Neural cell (in vitro differentiated cells): ENCODE data around the gene SSTR1. TPM values are rescaled to one million over a fixed set of nuclear protein-coding genes. Genes with fewer than 3 reads are reported as not detected.

ENCODE experiments used
- H2AFZ ChIP-seq: fragments of 200-600, 300-800 bp; sonication (generic), shearing (Covaris generic); 2 replicates; pipeline ENCODE4 v1.6.0; 2014; ENCODE audit warnings: low read depth, mild to moderate bottlenecking, antibody characterized with exemption, low read length, moderate library complexity
- H3F3A ChIP-seq: fragments of 200-600 bp; shearing (Covaris generic); 2 replicates; pipeline ENCODE4 v1.6.1; 2016; ENCODE audit warnings: mild to moderate bottlenecking, moderate library complexity, mixed read lengths, antibody characterized with exemption, low read length; ENCODE audit not compliant: insufficient read depth, poor library complexity, severe bottlenecking
- H3K27ac ChIP-seq: fragments of 200-600, 300-800 bp; sonication (generic), shearing (Covaris generic); 2 replicates; pipeline ENCODE4 v1.5.1; 2014; ENCODE audit warnings: mild to moderate bottlenecking, low read length, moderate library complexity
- H3K27me3 ChIP-seq: fragments of 300-800, 200-600 bp; sonication (generic), shearing (Covaris generic); 2 replicates; pipeline ENCODE4 v1.6.0; 2014; ENCODE audit warnings: mild to moderate bottlenecking, low read depth, low read length, moderate library complexity; ENCODE audit not compliant: insufficient read depth
- H3K36me3 ChIP-seq: fragments of 300-800, 200-600 bp; sonication (generic), shearing (Covaris generic); 2 replicates; pipeline ENCODE4 v1.5.1; 2014; ENCODE audit warnings: mild to moderate bottlenecking, antibody characterized with exemption, low read length, moderate library complexity; ENCODE audit not compliant: insufficient read depth
- H3K4me2 ChIP-seq: fragments of 300-800, 200-600 bp; sonication (generic), shearing (Covaris generic); 2 replicates; pipeline ENCODE4 v1.6.0; 2014; ENCODE audit warnings: mild to moderate bottlenecking, low read length
- H3K4me3 ChIP-seq: fragments of 300-800, 200-600 bp; sonication (generic), shearing (Covaris generic); 2 replicates; pipeline ENCODE4 v1.5.1; 2014; ENCODE audit warnings: mild to moderate bottlenecking, low read length, moderate library complexity
- H3K79me2 ChIP-seq: fragments of 200-600 bp; shearing (Covaris generic); replicated peaks from 2 replicates; pipeline ENCODE4 v1.6.0; 2014; ENCODE audit warnings: mild to moderate bottlenecking, low read length, moderate library complexity; ENCODE audit not compliant: insufficient read depth
- H3K9ac ChIP-seq: fragments of 300-800, 200-600 bp; sonication (generic), shearing (Covaris generic); 2 replicates; pipeline ENCODE4 v1.6.1; 2016; ENCODE audit warnings: mild to moderate bottlenecking, low read length, mixed read lengths
- H3K9me2 ChIP-seq: fragments of 200-600 bp; shearing (Covaris generic); 2 replicates; pipeline ENCODE4 v1.6.1; 2016; ENCODE audit warnings: mild to moderate bottlenecking, low read length, mixed read lengths; ENCODE audit not compliant: insufficient read depth
- H3K9me3 ChIP-seq: fragments of 200-600, 300-800 bp; sonication (generic), shearing (Covaris generic); 2 replicates; pipeline ENCODE4 v1.6.1; 2016; ENCODE audit warnings: mild to moderate bottlenecking, mixed run types, low read length, moderate library complexity, mixed read lengths
- H4K20me1 ChIP-seq: fragments of 200-600 bp; shearing (Covaris generic); 2 replicates; pipeline ENCODE4 v1.6.1; 2016; ENCODE audit warnings: mild to moderate bottlenecking, mixed run types; ENCODE audit not compliant: insufficient read depth
- CTCF ChIP-seq: fragments of 450-650 bp; IDR thresholded peaks from 2 replicates; pipeline ENCODE4 v1.5.1; 2014; ENCODE audit warnings: antibody characterized with exemption, mild to moderate bottlenecking, moderate library complexity; ENCODE audit not compliant: poor library complexity, severe bottlenecking
- EP300 ChIP-seq: fragments of 450-650 bp; conservative IDR thresholded peaks from 2 replicates; pipeline ENCODE4 v1.6.1; 2014; ENCODE audit warnings: antibody characterized with exemption, mild to moderate bottlenecking, moderate library complexity; ENCODE audit not compliant: poor library complexity, severe bottlenecking
- EZH2 ChIP-seq: fragments of 200-600, 300-800 bp; shearing (Covaris generic), sonication (generic); IDR thresholded peaks from 2 replicates; pipeline ENCODE4 v1.6.1; 2014; ENCODE audit warnings: antibody characterized with exemption, low read length, borderline replicate concordance, mild to moderate bottlenecking; ENCODE audit not compliant: insufficient read depth, poor library complexity, severe bottlenecking
- MXI1 ChIP-seq: fragments of 450-650 bp; conservative IDR thresholded peaks from 2 replicates; pipeline ENCODE4 v1.6.1; 2014; ENCODE audit warnings: antibody characterized with exemption, mild to moderate bottlenecking; ENCODE audit not compliant: poor library complexity, severe bottlenecking
- POLR2AphosphoS5 ChIP-seq: IDR thresholded peaks from 2 replicates; pipeline ENCODE4 v1.6.1; 2012
- RAD21 ChIP-seq: fragments of 450-650 bp; conservative IDR thresholded peaks from 2 replicates; pipeline ENCODE4 v1.6.1; 2014; ENCODE audit warnings: antibody characterized with exemption, mild to moderate bottlenecking, moderate library complexity
- REST ChIP-seq: IDR thresholded peaks from 2 replicates; pipeline ENCODE4 v1.6.1; 2012; ENCODE audit warnings: borderline replicate concordance
- SMC3 ChIP-seq: fragments of 450-650 bp; conservative IDR thresholded peaks from 2 replicates; pipeline ENCODE4 v1.6.1; 2014; ENCODE audit warnings: antibody characterized with exemption, mild to moderate bottlenecking, moderate library complexity; ENCODE audit not compliant: poor library complexity
- TAF1 ChIP-seq: IDR thresholded peaks from 2 replicates; pipeline ENCODE4 v1.6.1; 2012; ENCODE audit warnings: low read depth
- polyA plus RNA-seq: library from polyadenylated mRNA; depleted of rRNA; stranded (reverse); fragments of >200 nt; gene quantifications from 2 replicates; pipeline ENCODE4 v1.2.3, GENCODE V29; 2014

SSTR1 gene
- polyA plus RNA-seq, 1 donor from 2014 or later, result 2.4 TPM

- no peaks in the 10 kb centered on the region for H3K27me3 ChIP-seq
- TF ChIP-seq MXI1 (no peak), POLR2AphosphoS5 (no peak), RAD21 (no peak), TAF1 (no peak), SMC3 (no peak), EP300 (no peak), CTCF (no peak), EZH2 (no peak), REST (no peak)
These were observed 33.0 kb upstream of the SSTR1 start for GRCh38 chr14:38174711-38175110.

GRCh38 chr14:38175658-38176057, 32.0 kb upstream of the SSTR1 start:
- Histone ChIP-seq H2AFZ (no peak overlapping the region), H3F3A (no peaks in the 10 kb centered on the region), H3K9ac (no peak overlapping the region), H3K9me3 (no peaks in the 10 kb centered on the region), H3K27ac (no peak overlapping the region), H4K20me1 (no peaks in the 10 kb centered on the region), H3K27me3 (no peaks in the 10 kb centered on the region), H3K36me3 (no peaks in the 10 kb centered on the region), H3K4me3 (no peak overlapping the region), H3K9me2 (no peaks in the 10 kb centered on the region), H3K79me2 (no peaks in the 10 kb centered on the region), H3K4me2 (no peak overlapping the region)
- TF ChIP-seq MXI1 (no peak), EZH2 (no peak), TAF1 (no peak), POLR2AphosphoS5 (no peak), RAD21 (no peak)

More at GRCh38 chr14:38174711-38175110, 33.0 kb upstream of the SSTR1 start:
- Histone ChIP-seq H3K9me2 (no peaks in the 10 kb centered on the region), H3K9ac (no peak overlapping the region), H3K36me3 (no peaks in the 10 kb centered on the region), H3K9me3 (no peaks in the 10 kb centered on the region), H3K4me2 (no peak overlapping the region), H4K20me1 (no peaks in the 10 kb centered on the region), H3K79me2 (no peaks in the 10 kb centered on the region), H3K4me3 (no peak overlapping the region), H3K27ac (no peak overlapping the region), H3F3A (no peaks in the 10 kb centered on the region), H2AFZ (no peak overlapping the region)

- TF ChIP-seq REST (no peak), POLR2AphosphoS5 (no peak), CTCF (no peak), EZH2 (no peak), TAF1 (no peak), EP300 (no peak), SMC3 (no peak)
- Histone ChIP-seq H4K20me1 (no peaks in the 10 kb centered on the region), H3K36me3 (no peaks in the 10 kb centered on the region), H3K9me3 (no peaks in the 10 kb centered on the region), H2AFZ (no peak overlapping the region), H3K9ac (no peak overlapping the region), H3K27ac (no peak overlapping the region), H3F3A (no peaks in the 10 kb centered on the region), H3K9me2 (no peaks in the 10 kb centered on the region), H3K4me3 (no peak overlapping the region), H3K27me3 (no peaks in the 10 kb centered on the region), H3K4me2 (no peak overlapping the region), H3K79me2 (no peaks in the 10 kb centered on the region)
These were observed 31.3 kb upstream of the SSTR1 start for GRCh38 chr14:38176379-38176778.
